GM21526 (cell line): ENCODE results near the gene ATP10A.
"Not testable (repeated sequence)": the region's sequence is repeated elsewhere in the genome, so short reads cannot be mapped to it uniquely, and the experiment has no call there.

Source experiments
- ATAC-seq: cut with Tn5 transposase; IDR thresholded peaks from one replicate; pipeline ENCODE4 v1.9.1; 2021; ENCODE audit warnings: moderate library complexity; ENCODE audit not compliant: unreplicated experiment, low FRiP score

The ATP10A gene

DNA sequence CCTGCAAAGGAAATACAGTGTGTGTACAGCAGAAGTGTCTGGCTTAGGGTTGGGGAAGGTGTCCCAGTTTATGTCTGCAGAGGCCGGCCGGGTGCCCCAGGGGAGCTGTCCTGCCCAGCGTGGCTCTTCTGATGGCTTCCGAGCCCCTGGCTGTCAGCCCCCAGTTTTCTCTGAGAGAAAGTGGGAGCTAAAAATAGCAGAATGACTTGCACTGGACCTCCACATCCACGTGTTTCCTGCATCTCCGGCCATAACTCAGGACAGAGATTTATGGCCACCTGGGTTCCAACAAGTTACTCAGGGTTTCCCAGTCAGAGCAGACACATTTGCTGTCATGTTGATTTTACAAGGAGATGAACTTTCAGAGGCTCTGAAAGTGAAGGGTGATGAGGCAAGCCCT is 192.0 kb downstream of the ATP10A start:
- no peak for ATAC-seq

GRCh38 chr15:25670621-25671020 is 192.5 kb downstream of the ATP10A start:
- ATAC-seq, result no peak

DNA sequence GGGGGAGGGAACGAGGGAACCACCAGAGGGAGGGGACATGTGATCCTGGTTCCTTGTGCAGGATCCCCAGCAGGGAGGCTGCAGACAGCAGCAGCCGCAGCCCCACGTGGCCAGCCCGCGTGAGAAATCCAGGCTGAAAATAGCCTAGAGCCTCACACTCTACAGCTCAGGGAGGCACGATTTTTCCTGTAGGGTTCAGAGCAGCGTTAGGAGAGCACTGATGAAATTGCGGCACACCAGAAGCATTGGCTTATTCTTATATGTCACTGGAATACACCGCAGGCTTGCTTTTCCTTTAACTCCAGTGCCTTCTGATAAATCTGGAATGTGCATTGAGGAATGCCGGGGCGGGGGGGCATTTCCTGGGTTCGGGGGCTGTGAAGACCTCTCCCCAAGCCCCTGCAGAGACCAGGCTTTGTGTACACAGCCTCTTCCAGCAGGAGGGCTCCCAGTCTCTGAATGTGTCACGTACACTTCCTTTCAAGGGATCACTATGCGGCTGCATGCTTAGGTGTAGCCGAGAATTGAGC is 193.0 kb downstream of the ATP10A start:
- ATAC-seq, result no peak

GRCh38 chr15:25668901-25669300 is 194.2 kb downstream of the ATP10A start:
- no peak for ATAC-seq

DNA sequence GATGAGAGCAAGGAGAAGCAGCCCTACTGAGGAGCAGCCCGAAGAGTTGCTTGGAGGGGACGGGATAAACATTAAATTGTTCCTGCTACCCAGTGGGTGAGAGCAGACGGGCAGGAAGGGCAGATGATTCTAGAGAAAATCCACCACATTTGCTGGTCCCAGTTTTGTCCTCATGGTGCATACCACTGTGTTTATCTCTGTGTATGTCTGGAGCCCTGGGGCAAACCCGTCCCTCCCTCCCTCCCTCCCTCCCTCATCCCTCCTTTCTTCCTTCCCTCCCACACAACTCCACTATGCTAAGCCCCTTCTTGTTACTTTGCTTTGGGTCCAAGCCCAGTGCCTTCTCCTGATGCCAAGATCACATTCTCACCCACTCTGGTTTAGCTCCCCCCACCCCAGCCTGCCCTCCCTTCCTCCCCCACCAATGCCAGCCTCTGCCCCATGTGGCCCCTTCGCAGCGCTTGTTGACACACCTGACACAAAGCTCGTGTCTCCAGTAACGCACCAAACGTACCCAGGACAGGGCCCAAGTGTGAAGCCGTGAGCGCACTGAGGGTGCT is 194.8 kb downstream of the ATP10A start:
- no peak for ATAC-seq

DNA sequence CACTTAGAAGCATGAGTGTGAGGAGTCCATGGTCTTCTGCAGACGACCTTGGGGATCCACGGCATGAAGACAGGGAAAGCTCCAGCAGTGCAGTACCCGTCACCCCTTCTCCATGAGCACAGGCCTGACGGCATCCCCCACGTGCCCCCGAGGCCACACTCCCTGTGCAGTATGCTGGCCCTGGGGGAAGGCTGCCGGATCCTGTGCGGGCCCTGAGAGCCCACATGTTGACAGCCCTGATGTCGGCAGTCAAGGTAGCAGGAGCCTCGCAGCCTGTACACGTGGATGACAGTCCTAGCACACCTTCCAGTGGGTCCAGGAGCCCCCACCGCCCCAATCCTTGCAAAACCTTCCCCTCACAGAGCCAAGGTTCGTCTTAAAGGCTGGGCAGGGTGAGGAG is 195.3 kb downstream of the ATP10A start:
- ATAC-seq, result no peak

GRCh38 chr15:25665913-25666312 is 197.2 kb downstream of the ATP10A start:
- no peak for ATAC-seq

- ATAC-seq, result no peak
These were observed 198.4 kb downstream of the ATP10A start for GRCh38 chr15:25664761-25665160.

DNA sequence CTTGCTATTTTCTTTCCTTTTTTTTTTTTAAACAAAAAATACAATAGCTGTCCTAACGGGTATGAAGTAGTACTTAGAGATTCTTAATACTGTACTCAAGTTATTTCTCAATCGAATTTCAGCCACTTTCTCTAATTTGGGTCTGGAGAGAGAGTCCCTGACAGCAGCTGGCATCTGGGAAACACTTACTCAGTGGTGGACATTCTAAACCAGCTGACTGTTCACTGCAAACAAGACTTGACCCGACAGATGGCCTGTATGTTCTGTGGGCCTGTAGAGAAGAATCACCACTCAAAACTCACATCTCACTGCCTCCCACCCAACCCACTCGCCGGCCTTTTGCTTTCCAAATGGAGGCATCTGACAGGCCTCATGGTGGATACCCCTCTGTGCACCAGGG is 199.6 kb downstream of the ATP10A start:
- no peak for ATAC-seq

DNA sequence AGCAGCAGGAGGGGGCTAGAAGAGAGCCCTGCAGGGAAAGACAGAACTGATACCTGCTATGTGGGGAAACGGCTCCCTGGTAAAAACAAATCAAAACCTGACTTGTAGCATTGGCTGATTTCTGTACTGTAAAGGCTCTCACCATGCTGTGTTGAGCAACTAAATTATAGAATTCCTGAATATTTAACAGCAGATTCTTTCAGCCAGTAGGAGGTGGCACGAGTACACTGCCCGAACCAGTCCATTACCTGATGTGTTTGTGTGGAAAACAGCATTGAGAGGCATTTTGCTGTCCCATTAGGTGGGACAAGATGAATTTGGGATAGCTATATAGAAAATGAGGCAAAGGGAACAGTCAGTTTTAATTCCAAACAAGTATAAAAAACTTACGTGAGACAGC is 201.2 kb downstream of the ATP10A start:
- ATAC-seq, result no peak

- ATAC-seq, result no peak
These were observed 203.9 kb downstream of the ATP10A start for GRCh38 chr15:25659251-25659650.

- ATAC-seq, result no peak
These were observed 204.6 kb downstream of the ATP10A start for GRCh38 chr15:25658560-25658959.

- no peak for ATAC-seq
These were observed 207.7 kb downstream of the ATP10A start for GRCh38 chr15:25655207-25655948.

GRCh38 chr15:25653371-25653770 is 209.8 kb downstream of the ATP10A start:
- ATAC-seq, result no peak

GRCh38 chr15:25652704-25653103 is 210.4 kb downstream of the ATP10A start:
- ATAC-seq, result no peak

DNA sequence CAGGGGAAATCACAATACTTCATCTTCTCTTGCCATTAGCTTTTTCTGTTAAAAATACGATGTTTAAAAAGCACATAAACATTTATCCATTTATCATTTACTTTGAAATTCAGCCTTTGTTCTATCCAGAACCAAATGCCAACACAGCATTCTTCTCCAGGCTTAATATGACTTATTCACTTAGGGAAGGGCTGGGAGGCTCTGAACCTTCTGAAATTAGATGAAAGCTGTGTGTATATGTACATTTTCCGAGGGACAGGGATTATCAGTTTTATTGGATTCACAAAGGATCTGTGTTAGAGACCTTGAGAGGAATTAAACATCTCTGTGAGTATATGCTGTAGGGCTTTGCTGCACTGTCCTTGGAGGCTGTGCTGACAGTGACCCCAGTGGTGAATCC is 213.7 kb downstream of the ATP10A start:
- no peak for ATAC-seq

- no peak for ATAC-seq
These were observed 220.0 kb downstream of the ATP10A start for GRCh38 chr15:25643120-25643519.

GRCh38 chr15:25641762-25642161 is 221.4 kb downstream of the ATP10A start:
- no peak for ATAC-seq

- ATAC-seq, result no peak
These were observed 221.8 kb downstream of the ATP10A start for GRCh38 chr15:25641361-25641760.

GRCh38 chr15:25640959-25641358 is 222.2 kb downstream of the ATP10A start:
- ATAC-seq, result not testable (repeated sequence)

DNA sequence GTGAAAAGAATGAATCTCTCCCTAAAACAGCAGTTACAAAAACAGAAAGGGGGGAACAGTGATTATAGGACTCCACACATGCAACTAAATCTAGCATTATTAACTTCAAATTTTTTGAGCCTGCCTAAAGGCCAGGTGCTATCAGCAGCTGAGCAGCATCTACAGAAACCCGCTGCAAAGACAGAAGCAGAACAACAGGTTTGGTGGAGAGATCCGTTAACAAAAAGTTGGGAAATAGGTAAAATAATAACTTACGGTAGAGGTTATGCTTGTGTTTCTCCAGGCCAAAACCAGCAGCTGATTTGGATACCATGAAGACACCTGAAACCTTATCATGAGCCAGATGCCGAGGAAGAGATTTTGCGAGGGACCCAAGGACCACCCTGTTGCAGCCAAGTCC is 222.7 kb downstream of the ATP10A start:
- no peak for ATAC-seq

GRCh38 chr15:25636486-25636885 is 226.6 kb downstream of the ATP10A start:
- not testable (repeated sequence) for ATAC-seq
